Progenitor cell of endocrine pancreas (in vitro differentiated cells): ENCODE measurements around the gene EXOSC2. TPM values are rescaled to one million over a fixed set of nuclear protein-coding genes. Genes with fewer than 3 reads are reported as not detected.

Experiments used
- DNase-seq: peaks from one replicate; pipeline ENCODE4 v3.0.0; 2021; ENCODE audit warnings: low spot score; ENCODE audit not compliant: unreplicated experiment
- H3K27ac Mint-ChIP-seq: 2 replicates; pipeline ENCODE4 v1.8.0; 2021; ENCODE audit warnings: mild to moderate bottlenecking, moderate library complexity, mixed read lengths
- H3K27me3 Mint-ChIP-seq: 2 replicates; pipeline ENCODE4 v1.8.0; 2021; ENCODE audit warnings: mixed read lengths
- H3K36me3 Mint-ChIP-seq: 2 replicates; pipeline ENCODE4 v1.8.0; 2022; ENCODE audit warnings: mixed read lengths; ENCODE audit not compliant: insufficient read depth
- H3K4me1 Mint-ChIP-seq: 2 replicates; pipeline ENCODE4 v1.8.0; 2021; ENCODE audit warnings: low read depth, mixed read lengths
- H3K4me3 Mint-ChIP-seq: 2 replicates; pipeline ENCODE4 v1.8.0; 2021; ENCODE audit warnings: low read depth, mild to moderate bottlenecking, moderate library complexity, mixed read lengths
- H3K9me3 Mint-ChIP-seq: 2 replicates; pipeline ENCODE4 v1.8.0; 2021; ENCODE audit warnings: low read depth, mixed read lengths
- total RNA-seq: library from RNA; stranded (reverse); gene quantifications from 2 replicates; pipeline ENCODE4 v1.2.1, GENCODE V29; 2021
- TF ChIP-seq, protein P1 (sequence below): fragments of 200-600 bp; sonication (generic); IDR thresholded peaks from one replicate; pipeline ENCODE4 v1.5.0; 2021; ENCODE audit warnings: antibody characterized with exemption, mild to moderate bottlenecking; ENCODE audit not compliant: unreplicated experiment

EXOSC2 gene
- total RNA-seq, 1 donor from 2014 or later = 45.9 TPM

DNA sequence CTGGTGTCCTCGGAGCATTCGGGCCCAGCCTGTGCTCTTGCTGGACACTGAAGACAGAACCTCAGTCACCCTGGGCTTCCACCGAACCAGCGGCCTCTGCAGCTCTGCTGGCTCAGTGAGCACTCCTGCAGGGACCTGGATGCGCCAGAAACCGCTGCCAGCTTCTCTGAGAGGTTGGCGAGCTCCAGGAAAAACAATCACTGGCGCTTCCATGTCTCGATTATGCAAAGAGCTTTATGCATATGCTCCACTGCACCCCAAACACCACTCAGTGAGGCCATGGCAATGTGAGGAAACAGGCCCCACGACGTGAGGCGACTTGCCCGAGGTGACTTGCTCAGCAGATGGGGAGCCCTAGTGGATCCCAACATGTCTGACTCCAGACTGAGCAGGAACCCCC is 18.2 kb upstream of the EXOSC2 start:
- H3K9me3 Mint-ChIP-seq = no peaks in the 10 kb centered on the region
- no peak overlapping the region for H3K27ac Mint-ChIP-seq
- no peak overlapping the region for H3K4me3 Mint-ChIP-seq
- peaks cover 62% of the 10 kb centered on the region for H3K27me3 Mint-ChIP-seq
- TF ChIP-seq, protein P1, sequence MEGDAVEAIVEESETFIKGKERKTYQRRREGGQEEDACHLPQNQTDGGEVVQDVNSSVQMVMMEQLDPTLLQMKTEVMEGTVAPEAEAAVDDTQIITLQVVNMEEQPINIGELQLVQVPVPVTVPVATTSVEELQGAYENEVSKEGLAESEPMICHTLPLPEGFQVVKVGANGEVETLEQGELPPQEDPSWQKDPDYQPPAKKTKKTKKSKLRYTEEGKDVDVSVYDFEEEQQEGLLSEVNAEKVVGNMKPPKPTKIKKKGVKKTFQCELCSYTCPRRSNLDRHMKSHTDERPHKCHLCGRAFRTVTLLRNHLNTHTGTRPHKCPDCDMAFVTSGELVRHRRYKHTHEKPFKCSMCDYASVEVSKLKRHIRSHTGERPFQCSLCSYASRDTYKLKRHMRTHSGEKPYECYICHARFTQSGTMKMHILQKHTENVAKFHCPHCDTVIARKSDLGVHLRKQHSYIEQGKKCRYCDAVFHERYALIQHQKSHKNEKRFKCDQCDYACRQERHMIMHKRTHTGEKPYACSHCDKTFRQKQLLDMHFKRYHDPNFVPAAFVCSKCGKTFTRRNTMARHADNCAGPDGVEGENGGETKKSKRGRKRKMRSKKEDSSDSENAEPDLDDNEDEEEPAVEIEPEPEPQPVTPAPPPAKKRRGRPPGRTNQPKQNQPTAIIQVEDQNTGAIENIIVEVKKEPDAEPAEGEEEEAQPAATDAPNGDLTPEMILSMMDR = no peak
- no peaks in the 10 kb centered on the region for H3K36me3 Mint-ChIP-seq
- no peak for DNase-seq
- H3K4me1 Mint-ChIP-seq = no peaks in the 10 kb centered on the region

- DNase-seq = no peak
- H3K36me3 Mint-ChIP-seq = no peaks in the 10 kb centered on the region
- H3K9me3 Mint-ChIP-seq = no peaks in the 10 kb centered on the region
- no peak overlapping the region for H3K27ac Mint-ChIP-seq
- peaks cover 57% of the 10 kb centered on the region for H3K27me3 Mint-ChIP-seq
- H3K4me3 Mint-ChIP-seq = no peak overlapping the region
- TF ChIP-seq, protein P1 = no peak
- no peaks in the 10 kb centered on the region for H3K4me1 Mint-ChIP-seq
Observed at GRCh38 chr9:130677252-130677651, 16.3 kb upstream of the EXOSC2 start.

- H3K9me3 Mint-ChIP-seq = no peaks in the 10 kb centered on the region
- peak overlapping the region; percentile 50 for H3K4me3 Mint-ChIP-seq
- peaks cover 2% of the 10 kb centered on the region for H3K4me1 Mint-ChIP-seq
- H3K27ac Mint-ChIP-seq = no peak overlapping the region
- H3K36me3 Mint-ChIP-seq = no peaks in the 10 kb centered on the region
- TF ChIP-seq, protein P1 = no peak
- peaks cover 51% of the 10 kb centered on the region for H3K27me3 Mint-ChIP-seq
- peak; percentile 69 for DNase-seq
Observed at GRCh38 chr9:130680836-130681768, 12.5 kb upstream of the EXOSC2 start.

- no peak for DNase-seq
- H3K36me3 Mint-ChIP-seq = no peaks in the 10 kb centered on the region
- H3K27me3 Mint-ChIP-seq = peaks cover 46% of the 10 kb centered on the region
Observed at GRCh38 chr9:130681769-130682420, 11.7 kb upstream of the EXOSC2 start.

More at GRCh38 chr9:130681769-130682420, 11.7 kb upstream of the EXOSC2 start:
- TF ChIP-seq, protein P1 = no peak
- H3K4me1 Mint-ChIP-seq = peaks cover 2% of the 10 kb centered on the region
- H3K4me3 Mint-ChIP-seq = peak overlapping the region; percentile 82
- H3K9me3 Mint-ChIP-seq = no peaks in the 10 kb centered on the region
- H3K27ac Mint-ChIP-seq = no peak overlapping the region
